GM23338 (cell line): ENCODE results near the gene JAK3. TPM values are rescaled to one million over a fixed set of nuclear protein-coding genes. Genes with fewer than 3 reads are reported as not detected.

Experiments used
- ATAC-seq: fragments of 200-7000 bp; cut with Tn5 transposase; 3 replicates; pipeline ENCODE4 v1.9.1; 2020
- DNase-seq: peaks from one replicate; pipeline ENCODE4 v3.0.0-alpha.2; 2015; ENCODE audit warnings: low spot score
- H2AFZ ChIP-seq: fragments of 200-600 bp; sonication (generic); 2 replicates; pipeline ENCODE4 v1.8.0; 2016; ENCODE audit warnings: antibody characterized with exemption, mild to moderate bottlenecking, moderate library complexity
- H3F3A ChIP-seq: fragments of 200-600 bp; sonication (generic); replicated peaks from 2 replicates; pipeline ENCODE4 v1.8.0; 2017; ENCODE audit warnings: antibody characterized with exemption, mixed run types, low read depth
- H3K27ac ChIP-seq: fragments of 200-600 bp; sonication (generic); 2 replicates; pipeline ENCODE4 v1.6.1; 2016; ENCODE audit warnings: low read depth
- H3K27me3 ChIP-seq: fragments of 200-600 bp; sonication (generic); 2 replicates; pipeline ENCODE4 v1.8.0; 2016; ENCODE audit warnings: mild to moderate bottlenecking, mixed run types, moderate library complexity; ENCODE audit not compliant: insufficient read depth
- H3K36me3 ChIP-seq: fragments of 200-600 bp; sonication (generic); 2 replicates; pipeline ENCODE4 v1.8.0; 2016; ENCODE audit warnings: mild to moderate bottlenecking; ENCODE audit not compliant: insufficient read depth
- H3K4me1 ChIP-seq: fragments of 200-600 bp; sonication (generic); 2 replicates; pipeline ENCODE4 v1.8.0; 2016; ENCODE audit warnings: mild to moderate bottlenecking, moderate library complexity; ENCODE audit not compliant: insufficient read depth
- H3K4me2 ChIP-seq: fragments of 200-600 bp; sonication (generic); 2 replicates; pipeline ENCODE4 v1.7.1; 2017; ENCODE audit warnings: mixed run types
- H3K4me3 ChIP-seq: fragments of 200-600 bp; sonication (generic); 2 replicates; pipeline ENCODE4 v1.6.1; 2016; ENCODE audit warnings: mixed run types
- H3K79me2 ChIP-seq: fragments of 200-600 bp; sonication (generic); replicated peaks from 2 replicates; pipeline ENCODE4 v1.8.0; 2017; ENCODE audit warnings: mild to moderate bottlenecking; ENCODE audit not compliant: insufficient read depth
- H3K9me2 ChIP-seq: fragments of 200-600 bp; sonication (generic); 2 replicates; pipeline ENCODE4 v1.8.0; 2017; ENCODE audit not compliant: insufficient read depth
- H4K20me1 ChIP-seq: fragments of 200-600 bp; sonication (generic); replicated peaks from 2 replicates; pipeline ENCODE4 v1.8.0; 2017; ENCODE audit warnings: mild to moderate bottlenecking; ENCODE audit not compliant: insufficient read depth
- H3K27ac Mint-ChIP-seq: 2 replicates; pipeline ENCODE4 v1.8.0; 2020; ENCODE audit warnings: inconsistent platforms, mild to moderate bottlenecking, moderate library complexity, mixed read lengths
- H3K27me3 Mint-ChIP-seq: 3 replicates; pipeline ENCODE4 v1.8.0; 2022; ENCODE audit warnings: low read depth, mild to moderate bottlenecking, moderate library complexity, mixed read lengths, inconsistent platforms; ENCODE audit not compliant: insufficient read depth, poor library complexity
- H3K36me3 Mint-ChIP-seq: 3 replicates; pipeline ENCODE4 v1.8.0; 2021; ENCODE audit warnings: low read depth, mild to moderate bottlenecking, inconsistent platforms, moderate library complexity, mixed read lengths
- H3K4me1 Mint-ChIP-seq: 3 replicates; pipeline ENCODE4 v1.8.0; 2020; ENCODE audit warnings: mild to moderate bottlenecking, inconsistent platforms, mixed read lengths
- H3K4me3 Mint-ChIP-seq: 3 replicates; pipeline ENCODE4 v1.8.0; 2021; ENCODE audit warnings: moderate library complexity, mild to moderate bottlenecking, inconsistent platforms, mixed read lengths
- H3K9me3 Mint-ChIP-seq: 3 replicates; pipeline ENCODE4 v1.8.0; 2020; ENCODE audit warnings: moderate library complexity, mild to moderate bottlenecking, inconsistent platforms, mixed read lengths
- CTCF ChIP-seq, 2 experiments: fragments of 200-600 bp in 1 of 2; sonication (generic) in 1 of 2; conservative IDR thresholded peaks; 2 replicates each; pipeline versions ENCODE4 v1.5.1 to v1.6.1; 2016 to 2017; ENCODE audit warnings: antibody characterized with exemption in 2 of 2, low read depth in 2 of 2, mild to moderate bottlenecking in 2 of 2, moderate library complexity in 1 of 2
- ETS1 ChIP-seq: IDR thresholded peaks from 2 replicates; pipeline ENCODE4 v1.6.1; 2016; ENCODE audit warnings: antibody characterized with exemption
- EZH2 ChIP-seq: fragments of 200-600 bp; sonication (generic); IDR thresholded peaks from one replicate; pipeline ENCODE4 v1.8.0; 2017; ENCODE audit warnings: antibody characterized with exemption, mild to moderate bottlenecking, low read depth; ENCODE audit not compliant: unreplicated experiment
- EZH2phosphoT487 ChIP-seq: fragments of 200-600 bp; sonication (generic); IDR thresholded peaks from one replicate; pipeline ENCODE4 v1.8.1; 2018; ENCODE audit warnings: antibody characterized with exemption; ENCODE audit not compliant: unreplicated experiment
- JUNB ChIP-seq: IDR thresholded peaks from one replicate; pipeline ENCODE4 v1.6.1; 2016; ENCODE audit warnings: antibody characterized with exemption; ENCODE audit not compliant: unreplicated experiment
- NANOG ChIP-seq: IDR thresholded peaks from 2 replicates; pipeline ENCODE4 v1.6.1; 2016; ENCODE audit warnings: antibody characterized with exemption, borderline replicate concordance
- POLR2AphosphoS5 ChIP-seq: IDR thresholded peaks from 2 replicates; pipeline ENCODE4 v1.6.1; 2016; ENCODE audit warnings: antibody characterized with exemption, low read depth
- REST ChIP-seq: IDR thresholded peaks from one replicate; pipeline ENCODE4 v1.6.1; 2018; ENCODE audit warnings: antibody characterized with exemption; ENCODE audit not compliant: unreplicated experiment
- STAT1 ChIP-seq: IDR thresholded peaks from one replicate; pipeline ENCODE4 v1.6.1; 2016; ENCODE audit warnings: antibody characterized with exemption; ENCODE audit not compliant: unreplicated experiment
- ZNF114 ChIP-seq: fragments of 250-450 bp; sonication (Bioruptor Pico); IDR thresholded peaks from 2 replicates; pipeline ENCODE4 v1.5.0; 2020; ENCODE audit warnings: mild to moderate bottlenecking, moderate library complexity
- ZNF331 ChIP-seq: fragments of 250-450 bp; sonication (Bioruptor Pico); IDR thresholded peaks from 2 replicates; pipeline ENCODE4 v1.5.0; 2020; ENCODE audit warnings: low read depth, mild to moderate bottlenecking, moderate library complexity
- polyA plus RNA-seq: library from polyadenylated mRNA; unstranded; fragments of >200 nt; fragmentation: Nextera tagmentation; extraction: Ambion mirVana; gene quantifications from 2 replicates; pipeline ENCODE4 v1.2.1, GENCODE V29; 2016
- total RNA-seq: library from RNA; depleted of rRNA; stranded (reverse); fragments of >200 nt; shearing (Covaris generic); gene quantifications from 2 replicates; pipeline ENCODE4 v1.2.3, GENCODE V29; 2014

The JAK3 gene
- total and polyA plus RNA-seq, 2 experiments from 2014 or later = 2.9 to 5.4 TPM

- Histone ChIP-seq H3K27ac (peak overlapping the region; percentile 98), H4K20me1 (no peaks in the 10 kb centered on the region), H3K4me2 (peak overlapping the region; percentile 90), H3K4me1 (peaks cover 10% of the 10 kb centered on the region; the same call in 1 of the 2 replicates), H2AFZ (peak overlapping the region; percentile 95), H3K27me3 (0 out of 2 replicates have a peak, but pooled peaks cover 6% of the 10 kb centered on the region), H3F3A (peaks cover 9% of the 10 kb centered on the region), H3K4me3 (peak overlapping the region; percentile 90), H3K9me2 (no peaks in the 10 kb centered on the region), H3K36me3 (no peaks in the 10 kb centered on the region), H3K79me2 (no peaks in the 10 kb centered on the region)
- ATAC-seq = peak; percentile 90
- DNase-seq = peak; percentile 95
- TF ChIP-seq ZNF331 (no peak), POLR2AphosphoS5 (peak; percentile 63), NANOG (no peak), ETS1 (no peak), CTCF (conservative IDR thresholded peaks at IDR 0.05; ENCODE audit: low read depth in 2 of 2) (no peak), STAT1 (no peak), EZH2phosphoT487 (no peak)
- H3K4me1 Mint-ChIP-seq = peaks cover 12% of the 10 kb centered on the region
- peak overlapping the region; percentile 98 for H3K27ac Mint-ChIP-seq
- no peaks in the 10 kb centered on the region; the same call in 2 of the 3 replicates for H3K36me3 Mint-ChIP-seq
- H3K9me3 Mint-ChIP-seq = no peaks in the 10 kb centered on the region
- peak overlapping the region; percentile 85 for H3K4me3 Mint-ChIP-seq
- H3K27me3 Mint-ChIP-seq = peaks cover 11% of the 10 kb centered on the region
Observed at GRCh38 chr19:17830567-17831418, 17.0 kb downstream of the JAK3 start.

- ATAC-seq (peak; percentile 76), DNase-seq (peak; percentile 94)
- Mint-ChIP-seq H3K27ac (peak overlapping the region; percentile 98), H3K4me1 (peaks cover 7% of the 10 kb centered on the region; the same call in 2 of the 3 replicates), H3K9me3 (no peaks in the 10 kb centered on the region), H3K27me3 (peaks cover 13% of the 10 kb centered on the region), H3K36me3 (no peaks in the 10 kb centered on the region; the same call in 2 of the 3 replicates), H3K4me3 (peak overlapping the region; percentile 85)
- H3K4me3 ChIP-seq = peak overlapping the region; percentile 90
- no peaks in the 10 kb centered on the region for H3K9me2 ChIP-seq
- 0 out of 2 replicates have a peak, but pooled peaks cover 6% of the 10 kb centered on the region for H3K27me3 ChIP-seq
- H3K36me3 ChIP-seq = no peaks in the 10 kb centered on the region
- H3K79me2 ChIP-seq = no peaks in the 10 kb centered on the region
- peak overlapping the region; percentile 90 for H3K4me2 ChIP-seq
- peaks cover 9% of the 10 kb centered on the region for H3F3A ChIP-seq
- H2AFZ ChIP-seq = peak overlapping the region; percentile 92
- peak overlapping the region; percentile 98 for H3K27ac ChIP-seq
- no peaks in the 10 kb centered on the region for H4K20me1 ChIP-seq
- peaks cover 10% of the 10 kb centered on the region; the same call in 1 of the 2 replicates for H3K4me1 ChIP-seq
- TF ChIP-seq ZNF114 (no peak), REST (no peak), NANOG (no peak), EZH2 (no peak), ETS1 (no peak), JUNB (no peak), POLR2AphosphoS5 (no peak), CTCF (conservative IDR thresholded peaks at IDR 0.05; ENCODE audit: low read depth in 2 of 2) (peak in 1 of 2 experiments; percentile 32; a peak in 1 of 4 replicates)
Observed at GRCh38 chr19:17829855-17830566, 17.8 kb downstream of the JAK3 start.
